GM18868 (cell line): ENCODE results near the gene CLTCL1.
"Not testable (repeated sequence)": the region's sequence is repeated elsewhere in the genome, so short reads cannot be mapped to it uniquely, and the experiment has no call there.

ENCODE experiments used
- ATAC-seq: cut with Tn5 transposase; IDR thresholded peaks from one replicate; pipeline ENCODE4 v1.9.1; 2021; ENCODE audit warnings: mild to moderate bottlenecking, moderate library complexity; ENCODE audit not compliant: unreplicated experiment

Gene CLTCL1

DNA sequence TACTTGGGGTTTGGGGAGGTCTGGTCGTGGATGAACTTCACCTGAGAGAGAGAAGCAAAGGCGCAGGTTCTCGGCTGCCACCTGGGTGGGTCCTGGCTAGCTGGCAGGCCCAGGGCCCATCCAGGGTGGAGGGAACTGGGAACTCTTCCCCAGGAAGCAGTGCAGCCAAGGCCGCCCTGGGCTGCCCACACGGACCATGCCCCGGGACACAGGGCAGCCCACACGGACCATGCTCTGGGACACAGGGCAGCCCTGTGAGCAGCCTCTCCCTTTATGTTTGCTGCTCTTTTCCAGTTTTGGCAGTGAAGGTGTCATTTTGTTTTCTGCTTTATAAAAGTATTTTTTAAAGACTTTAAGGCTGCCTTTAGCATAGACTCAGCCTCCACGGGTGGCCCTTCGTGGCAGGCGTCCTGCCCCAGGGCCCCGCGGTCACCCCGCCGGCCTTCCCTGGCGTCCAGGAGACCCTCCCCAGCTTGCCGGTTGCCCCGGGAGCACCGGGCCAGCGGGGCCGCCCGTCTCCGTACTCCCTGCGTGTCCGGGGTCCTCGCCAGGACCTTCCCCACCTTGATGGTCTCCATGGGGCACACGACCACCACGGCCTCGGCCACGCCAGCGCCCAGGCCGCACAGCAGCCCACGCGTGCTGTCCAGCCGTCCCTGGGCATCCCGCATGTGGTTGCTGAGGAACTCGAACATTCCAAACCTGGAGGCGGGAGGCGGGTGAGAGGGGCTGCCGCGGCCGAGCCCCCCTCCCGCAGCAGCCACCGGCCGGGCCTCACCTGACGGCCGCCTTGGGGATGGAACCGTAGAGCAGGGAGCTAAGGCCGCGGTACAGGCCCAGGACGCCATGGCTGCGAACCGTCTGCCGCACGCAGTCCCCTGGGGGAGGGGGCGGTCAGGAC, 114.1 kb downstream of the CLTCL1 start:
- no peak for ATAC-seq

DNA sequence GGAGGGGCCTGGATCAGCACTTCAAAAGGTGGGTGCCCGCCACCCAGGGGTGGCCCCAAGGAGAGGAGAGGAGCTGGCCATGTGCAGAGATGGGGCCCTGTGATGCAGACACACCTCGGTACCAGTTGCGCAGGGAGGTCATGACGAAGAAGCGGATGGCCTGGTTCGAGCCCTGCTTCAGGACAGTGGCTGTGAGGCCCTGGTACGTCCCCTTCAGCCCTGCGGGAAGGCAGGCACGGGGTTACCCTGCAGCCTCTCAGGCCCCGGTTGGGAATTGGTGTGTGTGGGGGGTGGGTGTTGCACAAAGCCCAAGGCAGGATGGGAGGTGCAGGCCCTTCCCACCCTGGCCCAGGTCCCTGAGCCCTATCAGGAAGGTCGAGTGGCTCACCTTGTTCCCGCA, 114.8 kb downstream of the CLTCL1 start:
- ATAC-seq = no peak

DNA sequence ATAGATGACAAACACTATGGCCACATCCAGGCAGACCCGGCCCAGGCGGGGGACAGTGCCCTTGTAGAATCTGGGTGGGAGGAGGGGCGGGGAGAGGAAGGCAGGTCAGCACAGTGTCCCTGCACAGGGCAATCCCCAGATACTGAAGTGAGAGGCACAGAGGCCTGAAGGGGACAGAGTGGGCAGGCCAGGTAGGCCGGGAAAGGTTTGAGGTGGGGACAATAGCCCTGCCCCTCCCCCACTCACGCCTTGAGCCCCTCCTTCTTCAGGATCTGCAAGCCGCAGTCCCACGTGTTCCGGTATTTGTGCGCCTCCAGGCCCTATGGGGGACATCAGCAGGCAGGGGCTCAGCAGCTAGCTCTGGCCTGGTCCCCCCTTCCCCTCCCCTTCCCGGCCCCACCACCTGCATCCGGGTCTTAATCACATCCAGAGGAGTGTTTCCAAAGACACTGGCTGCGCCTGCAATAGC, 115.3 kb downstream of the CLTCL1 start:
- no peak for ATAC-seq

DNA sequence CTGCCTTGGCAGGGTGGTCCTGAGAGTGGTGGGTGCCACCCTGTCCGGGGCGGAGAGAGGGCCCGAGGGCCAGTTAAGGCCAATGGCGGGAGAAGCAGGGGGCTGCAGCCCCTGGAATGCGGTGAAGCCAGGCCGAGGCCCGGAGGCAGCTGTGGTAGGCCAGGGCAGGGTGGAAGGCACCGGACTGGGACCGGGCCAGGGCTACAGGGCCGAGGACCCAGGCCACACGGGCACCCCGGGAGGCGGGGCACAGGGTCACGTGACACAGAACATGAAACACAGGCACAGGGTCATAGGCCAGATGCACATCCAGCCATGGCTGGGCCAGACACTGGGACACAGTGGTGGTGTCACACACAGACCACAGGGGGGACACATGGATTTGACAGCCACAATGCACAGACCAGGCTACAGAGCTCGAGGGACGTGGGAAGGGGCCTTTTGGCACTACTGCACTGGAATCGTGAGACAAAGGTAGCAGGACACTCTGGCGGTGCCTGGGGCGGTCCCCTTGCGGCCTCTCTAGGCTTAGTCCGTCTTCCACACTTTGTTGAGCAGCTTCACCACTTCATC, 115.8 kb downstream of the CLTCL1 start:
- ATAC-seq = no peak

DNA sequence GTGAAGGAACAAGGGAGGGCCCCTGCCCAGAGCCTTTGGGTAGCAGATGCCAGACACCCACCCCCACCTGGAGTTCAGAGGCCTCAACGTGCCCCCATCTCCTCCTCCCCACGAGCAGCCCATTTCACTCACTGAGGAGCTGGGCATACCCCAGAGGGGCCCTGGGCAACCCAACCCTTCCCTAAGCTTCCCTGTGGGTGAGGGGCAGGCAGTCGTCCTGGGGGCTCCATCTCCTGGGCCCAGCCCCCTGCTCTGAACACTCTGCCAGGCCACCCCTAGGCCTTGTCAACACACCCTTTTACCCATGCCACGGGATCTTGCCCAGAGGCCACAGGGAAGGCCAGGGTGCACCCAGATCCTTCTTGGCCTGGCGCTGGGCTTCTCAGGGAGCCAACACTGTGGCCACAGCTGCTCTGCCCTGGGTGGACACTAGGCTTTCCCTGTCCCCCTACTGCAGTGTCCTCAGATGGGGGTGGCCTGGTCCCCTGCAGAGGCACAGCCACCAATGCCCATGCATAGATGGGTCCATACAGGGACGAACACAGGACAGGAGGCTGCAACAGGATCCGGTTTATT, 116.4 kb downstream of the CLTCL1 start:
- ATAC-seq = no peak

DNA sequence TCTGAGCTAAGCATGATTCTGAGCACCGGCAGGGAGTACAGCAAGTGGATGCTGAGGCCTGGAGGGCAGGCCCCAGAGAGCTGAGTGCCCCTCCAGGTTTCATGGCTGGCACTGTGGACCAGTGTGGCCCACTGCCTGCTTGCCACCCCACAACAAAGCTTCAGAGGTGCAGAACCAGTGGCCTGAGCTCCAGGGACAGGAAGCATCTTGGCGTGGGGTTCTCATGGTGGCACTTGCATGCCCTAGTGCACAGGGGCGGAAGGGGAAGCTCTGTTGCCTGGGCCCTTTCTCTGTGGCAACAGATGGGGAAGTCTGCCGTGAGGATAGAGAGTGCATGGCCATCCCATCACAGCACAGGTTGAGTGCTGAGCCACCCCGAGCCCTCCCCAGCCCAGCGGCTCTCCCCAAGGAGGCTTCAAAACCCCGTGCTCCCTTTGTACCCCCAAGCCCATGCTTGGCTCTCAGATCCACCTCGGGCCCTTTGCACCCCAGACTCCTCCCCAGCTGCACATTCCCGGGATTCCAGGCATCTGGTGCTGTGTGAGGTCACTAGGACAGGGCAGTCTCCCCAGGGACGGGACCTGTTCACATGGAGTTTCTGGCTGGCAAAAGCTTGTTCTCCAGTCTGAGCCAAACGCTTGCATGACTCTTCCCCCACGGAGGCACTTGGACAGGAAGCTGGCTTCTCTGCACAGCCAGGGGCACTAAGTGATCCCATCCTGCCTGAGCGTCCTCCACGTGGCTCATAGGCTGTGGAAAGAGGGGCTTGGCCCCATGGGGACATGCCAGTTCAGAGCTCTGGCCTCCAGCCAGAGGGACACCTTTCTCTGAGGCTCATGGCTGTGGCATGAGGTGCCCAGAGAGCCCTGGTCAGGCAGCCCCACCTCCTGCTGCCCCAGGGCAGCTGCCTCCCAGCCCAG, 117.2 kb downstream of the CLTCL1 start:
- no peak for ATAC-seq

DNA sequence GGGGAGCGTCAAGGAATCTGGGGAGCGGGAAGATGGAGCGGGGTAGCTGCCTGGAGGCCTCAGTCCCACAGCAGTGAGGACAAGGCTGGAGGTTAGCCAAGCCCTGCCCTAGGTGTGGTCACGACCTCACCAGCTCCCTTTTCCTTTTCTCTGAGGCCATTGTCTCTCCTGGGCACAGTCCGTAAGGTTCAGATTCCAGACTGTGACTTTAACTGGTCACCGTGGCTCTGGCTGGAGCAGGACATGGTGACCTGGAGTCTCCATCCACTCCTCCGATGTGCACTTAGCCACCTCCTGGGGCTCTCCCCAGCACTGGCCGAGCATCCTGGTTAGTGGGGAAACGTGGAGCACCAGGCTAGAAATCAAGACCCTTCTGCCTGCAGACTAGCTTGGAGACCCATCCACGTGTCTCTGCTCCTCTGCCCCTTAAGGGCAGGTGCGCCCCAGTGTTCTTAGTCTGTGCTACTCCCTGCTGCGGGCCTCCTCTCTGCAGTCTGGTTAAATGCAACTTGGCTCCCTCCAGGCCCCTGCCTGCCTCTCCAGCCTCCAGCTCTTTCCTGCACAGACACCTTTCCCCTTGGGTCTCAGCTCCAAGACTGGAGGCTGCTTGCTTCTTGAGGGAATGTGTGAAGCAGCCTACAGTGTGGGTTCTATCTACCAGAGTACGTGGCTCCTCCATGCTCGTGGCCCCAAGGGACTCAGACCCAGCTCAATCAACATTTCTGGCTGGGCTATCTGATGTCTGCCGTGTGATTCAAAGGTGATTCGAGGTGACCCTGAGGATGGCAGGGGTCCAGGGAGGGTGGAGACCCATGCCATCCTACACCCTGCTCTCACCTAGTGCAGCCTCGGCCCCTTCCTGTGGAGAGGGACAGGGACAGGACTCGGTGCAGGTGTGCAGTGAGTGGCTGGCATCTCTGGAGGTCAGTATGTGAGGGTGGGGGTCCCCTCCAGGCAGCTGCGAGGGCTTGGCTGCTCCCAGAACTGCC, 118.2 kb downstream of the CLTCL1 start:
- no peak for ATAC-seq

DNA sequence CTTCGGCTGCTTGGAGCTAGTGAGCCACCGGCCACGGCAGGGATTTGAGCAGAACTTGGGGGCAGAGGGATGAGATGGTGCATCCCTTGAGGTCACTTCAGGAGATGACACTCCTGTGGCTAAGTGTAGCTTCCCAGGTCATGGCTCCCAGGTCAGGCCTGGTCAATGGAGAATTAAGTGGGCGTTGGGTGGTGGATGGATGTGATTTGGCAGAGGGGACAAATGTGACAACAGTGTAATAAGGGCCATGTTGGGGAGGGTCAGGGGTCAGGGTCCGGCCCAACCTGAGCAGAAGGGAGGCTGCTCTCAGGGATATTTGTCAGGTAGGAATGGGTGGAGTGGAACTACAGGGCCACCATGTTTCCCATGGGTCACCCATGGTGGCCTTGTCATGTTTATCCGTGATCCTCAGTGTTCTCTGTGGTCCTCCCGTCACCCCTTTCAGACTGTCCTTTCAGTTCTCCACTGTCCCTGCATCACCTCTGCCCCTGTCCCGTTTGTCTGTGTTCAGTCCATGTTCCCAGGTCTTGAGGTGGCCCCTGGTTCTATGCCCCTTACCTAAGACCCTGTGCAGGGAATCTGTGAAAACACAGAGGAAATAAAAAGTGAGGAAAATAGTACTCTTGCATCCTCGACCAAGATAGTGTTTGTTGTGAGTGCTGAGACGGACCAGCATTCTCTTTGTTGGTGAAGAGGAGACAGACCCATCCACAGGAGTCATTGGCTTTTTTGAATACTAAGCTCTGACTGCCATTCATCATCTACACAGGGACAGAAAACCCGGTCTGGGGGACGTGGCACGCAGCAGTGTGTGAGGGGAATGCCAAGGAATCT, 119.1 kb downstream of the CLTCL1 start:
- no peak for ATAC-seq

DNA sequence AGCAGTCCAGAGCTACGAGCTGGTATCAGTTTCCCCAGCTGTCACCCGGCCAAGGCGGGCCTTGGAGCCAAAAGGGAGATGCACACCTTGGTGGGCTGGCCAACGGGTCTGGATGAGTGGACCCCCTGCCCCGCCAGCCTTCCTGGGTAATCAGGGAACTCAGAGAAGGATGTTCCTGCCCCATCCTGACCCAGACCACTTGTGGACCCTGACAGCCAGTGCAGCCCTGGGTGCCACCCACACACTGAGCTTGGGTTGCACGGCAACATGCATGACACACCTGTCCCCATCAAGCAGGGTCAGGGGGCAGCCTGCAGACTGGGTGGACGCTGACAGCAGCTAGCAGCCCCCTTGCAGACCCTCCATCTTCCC, 121.6 kb downstream of the CLTCL1 start:
- ATAC-seq = no peak

DNA sequence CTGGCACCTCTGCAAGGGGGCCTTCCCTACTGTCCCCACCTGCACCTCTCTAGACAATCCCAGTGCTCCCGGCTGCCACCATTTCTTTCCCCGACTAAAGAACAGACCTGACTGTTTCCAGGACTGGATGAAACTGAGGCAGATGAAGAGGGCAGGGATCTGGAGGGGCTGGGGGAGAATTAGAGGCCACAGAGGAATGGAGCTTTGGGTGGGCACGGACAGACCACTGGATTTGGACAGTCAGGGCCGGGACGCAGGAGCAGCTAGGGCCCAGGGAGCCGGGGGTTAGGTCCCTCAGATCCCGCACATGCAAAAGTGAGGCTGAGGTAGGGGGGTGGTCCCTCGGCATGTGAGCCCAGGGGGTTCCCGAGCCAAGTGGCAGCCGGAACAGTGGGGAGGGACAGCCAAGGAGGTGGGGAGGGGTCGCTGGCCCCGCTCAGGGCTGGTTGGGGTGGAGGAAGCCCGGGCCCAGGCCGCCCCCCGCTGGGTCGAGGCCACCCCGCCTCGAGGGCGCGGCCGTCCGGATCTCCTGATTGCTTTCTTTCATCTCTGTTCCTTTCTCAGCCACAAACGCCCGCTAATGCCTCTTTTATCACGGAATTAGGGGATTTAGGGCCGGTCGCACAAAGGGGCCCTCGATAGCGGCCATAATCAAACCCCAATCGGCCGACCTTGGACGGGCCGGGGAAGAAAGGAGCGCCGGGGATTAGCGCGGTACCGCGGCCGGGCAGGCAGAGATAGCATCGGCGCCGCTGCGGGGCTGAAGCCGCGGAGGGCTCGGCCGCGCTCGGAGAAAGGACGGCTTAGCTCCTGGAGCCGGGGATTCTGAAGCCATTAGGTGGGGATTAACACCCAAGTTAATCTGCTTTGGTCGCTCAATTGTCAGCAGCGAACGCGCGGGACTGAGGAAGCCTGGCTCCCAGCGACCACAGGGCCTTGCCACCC, 122.2 kb downstream of the CLTCL1 start:
- ATAC-seq = no peak

DNA sequence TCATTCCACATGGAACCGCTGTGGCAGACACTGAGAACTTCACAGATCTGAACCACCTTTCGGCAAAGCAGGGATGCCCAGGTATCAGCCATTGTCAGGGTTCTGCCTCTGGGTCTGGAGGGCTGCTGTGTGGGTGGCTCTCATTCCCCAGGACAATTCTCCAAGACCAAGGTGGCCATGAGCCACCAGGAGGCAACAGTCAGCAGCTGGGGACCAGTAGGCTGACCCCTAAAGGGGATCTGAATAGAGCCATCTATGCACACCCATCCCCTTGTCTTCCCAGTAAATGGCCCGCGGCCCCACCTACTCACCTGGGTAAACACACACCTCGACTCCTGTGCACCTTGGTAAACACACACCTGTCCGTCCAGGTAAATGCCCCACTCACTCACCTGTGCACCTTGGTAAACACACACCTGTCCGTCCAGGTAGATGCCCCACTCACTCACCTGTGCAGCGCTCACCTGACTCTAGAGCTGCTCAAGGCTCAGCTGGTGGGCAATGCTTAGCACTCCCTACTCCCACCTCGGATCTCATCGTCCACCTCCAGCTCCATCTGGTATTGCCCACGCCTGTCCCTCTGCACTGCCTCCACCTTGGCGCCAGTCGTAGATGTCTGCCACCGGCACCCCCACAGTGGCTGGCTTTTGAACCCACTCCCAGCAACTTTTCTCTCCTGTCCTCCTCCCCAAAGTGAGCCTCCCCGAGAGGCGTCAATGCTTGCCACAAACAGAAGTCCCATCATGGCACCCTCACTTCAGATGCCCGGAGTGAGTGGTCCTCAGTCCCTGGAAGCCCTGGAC, 123.2 kb downstream of the CLTCL1 start:
- ATAC-seq = no peak

DNA sequence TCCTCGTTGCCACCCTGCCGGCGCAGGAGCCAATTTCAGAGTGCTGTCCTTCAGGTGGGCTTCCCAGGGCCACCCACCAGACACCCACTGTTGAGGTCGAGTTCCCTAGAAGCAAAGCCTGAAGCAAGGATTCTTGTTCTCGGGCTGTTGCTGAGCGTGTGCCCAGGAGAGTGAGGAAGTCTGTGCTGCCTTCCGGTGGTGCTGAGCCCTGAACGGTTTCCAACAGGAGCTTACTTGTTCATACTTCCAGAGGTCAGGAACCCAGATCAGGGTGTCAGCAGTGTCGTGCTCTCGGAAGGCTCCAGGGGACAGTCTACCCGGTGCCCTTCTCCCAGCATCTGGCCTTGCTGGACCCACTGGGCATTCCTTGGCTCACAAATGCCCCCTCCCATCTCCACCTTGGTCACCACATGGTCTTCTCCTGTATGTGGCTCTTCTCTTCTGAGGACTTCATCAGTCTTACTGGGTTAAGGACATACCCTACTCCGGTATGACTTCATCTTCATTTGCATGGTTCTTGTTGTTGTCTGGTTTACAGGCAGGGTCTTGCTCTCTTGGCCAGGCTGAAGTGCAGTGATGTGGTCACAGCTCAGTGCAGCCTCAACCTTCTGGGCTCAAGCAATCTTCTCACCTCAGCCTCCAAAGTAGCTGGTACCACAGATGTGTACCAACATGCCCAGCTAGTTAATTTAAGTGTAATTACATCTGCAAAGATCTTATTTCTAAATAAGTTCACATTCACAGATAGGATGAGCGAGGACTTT, 124.2 kb downstream of the CLTCL1 start:
- no peak for ATAC-seq

DNA sequence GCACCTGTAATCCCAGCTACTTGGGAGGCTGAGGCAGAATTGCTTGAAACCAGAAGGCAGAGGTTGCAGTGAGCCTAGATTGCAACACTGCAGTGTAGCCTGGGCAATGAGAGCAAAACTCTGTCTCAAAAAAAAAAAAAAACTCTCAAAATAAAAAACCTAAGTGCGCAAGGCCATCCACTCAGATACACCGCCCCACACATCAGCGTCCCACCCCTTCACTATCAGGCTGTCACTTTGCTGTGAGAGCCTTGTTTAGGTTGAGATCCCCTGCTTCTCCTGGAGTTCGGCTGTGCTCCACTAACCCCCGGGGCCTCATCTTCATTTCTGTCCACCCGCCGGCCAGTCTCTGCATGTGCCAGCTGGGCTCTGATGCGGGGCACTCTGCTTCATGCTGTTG, 125.1 kb downstream of the CLTCL1 start:
- ATAC-seq = no peak

DNA sequence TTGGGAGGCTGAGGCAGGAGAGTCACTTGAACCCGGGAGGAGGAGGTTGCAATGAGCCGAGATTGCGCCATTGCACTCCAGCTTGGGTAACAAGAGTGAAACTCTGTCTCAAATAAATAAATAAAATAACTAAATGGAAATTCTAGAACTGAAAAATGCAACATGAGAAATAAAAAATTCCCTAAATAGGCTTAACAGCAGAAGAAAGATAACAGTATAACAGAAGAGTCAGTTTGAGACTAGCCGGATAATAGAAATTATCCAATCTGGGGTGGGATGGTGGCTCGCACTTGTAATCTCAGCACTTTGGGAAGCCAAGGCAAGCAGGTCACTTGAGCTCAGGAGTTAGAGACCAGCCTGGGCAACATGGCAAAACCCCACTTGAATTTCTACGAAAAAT, 127.1 kb downstream of the CLTCL1 start:
- no peak for ATAC-seq

DNA sequence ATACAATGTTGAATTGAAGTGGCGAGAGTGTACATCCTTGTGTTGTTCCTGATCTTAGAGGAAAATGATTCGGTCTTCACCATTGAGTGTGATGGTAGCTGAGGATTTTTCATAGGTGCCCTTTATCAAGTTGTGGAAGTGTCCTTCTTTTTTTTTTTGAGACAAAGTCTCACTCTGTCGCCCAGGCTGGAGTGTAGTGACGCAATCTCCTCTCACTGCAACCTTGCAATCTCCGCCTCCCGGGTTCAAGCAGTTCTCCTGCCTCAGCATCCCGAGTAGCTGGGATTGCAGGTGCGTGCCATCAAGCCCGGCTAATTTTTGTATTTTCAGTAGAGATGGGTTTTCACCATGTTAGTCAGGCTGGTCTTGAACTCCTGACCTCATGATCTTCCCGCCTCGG, 132.9 kb downstream of the CLTCL1 start:
- ATAC-seq = not testable (repeated sequence)

DNA sequence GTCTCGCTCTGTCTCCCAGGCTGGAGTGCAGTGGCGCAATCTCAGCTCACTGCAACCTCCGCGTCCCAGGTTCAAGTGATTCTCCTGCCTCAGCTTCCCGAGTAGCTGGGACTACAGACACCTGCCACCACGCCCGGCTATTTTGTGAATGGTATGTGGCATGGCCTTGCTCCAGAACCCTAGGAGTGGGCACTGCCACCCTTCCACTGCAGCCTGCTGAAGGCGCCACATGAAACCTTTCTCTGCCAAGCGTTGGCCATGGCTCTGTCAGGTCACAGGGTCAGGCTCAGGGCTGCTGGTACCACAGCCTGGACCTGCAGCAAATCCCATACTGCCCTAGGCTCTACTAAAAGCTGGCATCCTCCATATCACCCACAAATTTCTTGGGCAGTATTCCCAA, 135.4 kb downstream of the CLTCL1 start:
- ATAC-seq = not testable (repeated sequence)
